Measurements from ENCODE around the gene ANAPC13. TPM values are rescaled to one million over a fixed set of nuclear protein-coding genes. Genes with fewer than 3 reads are reported as not detected.

Gene ANAPC13
- total and polyA plus RNA-seq, 9 donors, result 23.4 to 104 (median 44.0) TPM

DNA sequence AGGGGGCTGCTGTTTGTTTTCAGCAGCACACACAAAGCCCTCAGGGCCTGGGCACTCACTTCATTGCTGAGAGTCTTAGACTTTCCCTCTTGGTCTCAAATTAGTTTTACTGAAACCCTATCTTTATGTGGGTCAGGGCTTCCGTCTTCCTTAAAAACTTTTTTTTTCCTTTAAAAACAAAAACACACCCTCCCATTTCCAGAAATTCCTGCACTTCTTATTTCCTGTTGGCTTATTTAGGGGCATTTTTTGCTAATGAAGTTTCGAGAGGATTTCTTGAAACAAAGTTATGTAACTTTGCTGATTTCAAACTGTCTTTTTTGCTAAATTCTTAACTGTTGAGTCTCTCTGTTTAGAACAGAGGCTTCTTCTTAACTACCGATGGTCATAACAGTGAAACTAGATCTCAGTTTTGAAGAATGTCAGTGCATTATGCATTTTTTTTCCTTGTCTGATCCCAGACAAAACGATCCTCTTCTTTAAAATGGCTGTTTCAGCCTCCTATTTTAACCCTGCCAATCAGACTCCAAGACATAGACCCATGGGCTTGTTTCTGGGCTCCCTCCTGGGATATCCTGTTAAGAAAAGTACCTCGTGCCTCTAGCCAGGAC is 23.3 kb downstream of the ANAPC13 start:
- Histone ChIP-seq H3K4me3 (no peak overlapping the region), H3K27me3 (no peaks in the 10 kb centered on the region), H3K27ac (peak overlapping the region; percentile 4 to 74), H3K9me3 (no peaks in the 10 kb centered on the region), H3K4me1 (ENCODE audit: insufficient read depth) (peaks cover 18% of the 10 kb centered on the region), H3K36me3 (no peaks in the 10 kb centered on the region)
- WGBS, 3 donors, result 2 to 4% (median 3%) methylated on average over 5 of the region's 5 CpGs
- intact Hi-C loops (cut with DNase I), result loop anchor here in 2 of 4 donors (5.0 to 10.0 kb wide), 3 partner anchors 90 to 268 kb away; partner anchors contain the start of gene AMOTL2 (in 1 of the 2)
- TF ChIP-seq, protein P1, sequence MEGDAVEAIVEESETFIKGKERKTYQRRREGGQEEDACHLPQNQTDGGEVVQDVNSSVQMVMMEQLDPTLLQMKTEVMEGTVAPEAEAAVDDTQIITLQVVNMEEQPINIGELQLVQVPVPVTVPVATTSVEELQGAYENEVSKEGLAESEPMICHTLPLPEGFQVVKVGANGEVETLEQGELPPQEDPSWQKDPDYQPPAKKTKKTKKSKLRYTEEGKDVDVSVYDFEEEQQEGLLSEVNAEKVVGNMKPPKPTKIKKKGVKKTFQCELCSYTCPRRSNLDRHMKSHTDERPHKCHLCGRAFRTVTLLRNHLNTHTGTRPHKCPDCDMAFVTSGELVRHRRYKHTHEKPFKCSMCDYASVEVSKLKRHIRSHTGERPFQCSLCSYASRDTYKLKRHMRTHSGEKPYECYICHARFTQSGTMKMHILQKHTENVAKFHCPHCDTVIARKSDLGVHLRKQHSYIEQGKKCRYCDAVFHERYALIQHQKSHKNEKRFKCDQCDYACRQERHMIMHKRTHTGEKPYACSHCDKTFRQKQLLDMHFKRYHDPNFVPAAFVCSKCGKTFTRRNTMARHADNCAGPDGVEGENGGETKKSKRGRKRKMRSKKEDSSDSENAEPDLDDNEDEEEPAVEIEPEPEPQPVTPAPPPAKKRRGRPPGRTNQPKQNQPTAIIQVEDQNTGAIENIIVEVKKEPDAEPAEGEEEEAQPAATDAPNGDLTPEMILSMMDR (IDR thresholded peaks at IDR 0.05), result no peak
- TF ChIP-seq POLR2A (IDR thresholded peaks at IDR 0.05), result no peak
- no peak for TF ChIP-seq EP300 (IDR thresholded peaks at IDR 0.05)
- no peak for DNase-seq

DNA sequence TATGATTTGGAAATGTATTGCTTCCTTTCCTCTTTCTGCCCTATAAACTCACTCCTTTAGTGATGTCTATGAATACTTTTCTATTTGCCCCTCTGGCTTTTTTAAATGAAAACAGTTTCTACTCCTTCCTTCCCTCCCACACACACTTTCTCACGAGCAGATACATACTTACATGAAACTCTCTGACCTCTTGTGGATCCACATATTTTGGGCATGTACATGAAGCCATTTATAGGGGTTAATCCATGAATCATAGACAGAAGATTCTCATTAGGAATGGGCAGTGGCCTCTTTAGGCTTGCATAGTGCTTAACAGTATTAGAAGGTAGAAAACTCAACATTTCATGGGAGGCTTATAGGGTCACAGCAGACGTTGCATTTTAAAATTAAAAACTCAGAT is 24.8 kb downstream of the ANAPC13 start:
- no peak overlapping the region for H3K27ac ChIP-seq
- intact Hi-C loops (cut with DNase I), result loop anchor here in 2 of 4 donors (5.0 to 10.0 kb wide), 3 partner anchors 89 to 266 kb away; partner anchors contain the start of gene AMOTL2 (in 1 of the 2)

DNA sequence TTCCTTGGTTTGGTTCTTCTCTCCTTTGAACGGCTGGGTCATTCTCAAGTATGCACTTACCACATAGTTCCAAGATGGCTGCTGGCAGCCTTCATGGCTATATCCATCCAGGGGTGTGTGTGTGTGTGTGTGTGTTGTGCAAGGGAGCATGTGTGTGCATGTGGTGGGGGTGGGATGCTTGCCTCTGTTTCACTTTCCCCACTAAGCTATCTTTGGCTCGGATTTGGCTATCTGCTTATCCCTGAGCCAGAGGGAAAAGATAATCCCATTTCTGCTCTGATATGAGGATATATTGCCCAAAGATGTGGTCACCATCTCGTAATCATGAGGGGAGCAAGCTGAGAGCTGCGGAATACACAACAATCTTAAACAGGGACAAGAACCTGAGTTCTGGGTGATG is 26.2 kb downstream of the ANAPC13 start:
- Histone ChIP-seq H3K9me3 (no peaks in the 10 kb centered on the region), H3K4me3 (no peak overlapping the region), H3K27me3 (no peaks in the 10 kb centered on the region), H3K4me1 (ENCODE audit: insufficient read depth) (peaks cover 14% of the 10 kb centered on the region), H3K27ac (no peak overlapping the region), H3K36me3 (no peaks in the 10 kb centered on the region)
- DNase-seq, result no peak
- TF ChIP-seq EP300 (IDR thresholded peaks at IDR 0.05), result no peak
- TF ChIP-seq, protein P1 (IDR thresholded peaks at IDR 0.05), result no peak
- TF ChIP-seq POLR2A (IDR thresholded peaks at IDR 0.05), result no peak
- 88 to 92% (median 92%) methylated on average over 4 of the region's 4 CpGs for WGBS, 3 donors
- intact Hi-C loops (cut with DNase I), result no loop called here

More for the DNA sequence above, 24.8 kb downstream of the ANAPC13 start:
- H3K4me3 ChIP-seq, result no peak overlapping the region
- H3K27me3 ChIP-seq, result no peaks in the 10 kb centered on the region
- WGBS, 3 donors, result 28 to 40% (median 29%) methylated on average over 2 of the region's 2 CpGs
- H3K36me3 ChIP-seq, result no peaks in the 10 kb centered on the region
- no peaks in the 10 kb centered on the region for H3K9me3 ChIP-seq
- peaks cover 18% of the 10 kb centered on the region for H3K4me1 ChIP-seq (ENCODE audit: insufficient read depth)
- DNase-seq, result no peak
- no peak for TF ChIP-seq POLR2A (IDR thresholded peaks at IDR 0.05)

DNA sequence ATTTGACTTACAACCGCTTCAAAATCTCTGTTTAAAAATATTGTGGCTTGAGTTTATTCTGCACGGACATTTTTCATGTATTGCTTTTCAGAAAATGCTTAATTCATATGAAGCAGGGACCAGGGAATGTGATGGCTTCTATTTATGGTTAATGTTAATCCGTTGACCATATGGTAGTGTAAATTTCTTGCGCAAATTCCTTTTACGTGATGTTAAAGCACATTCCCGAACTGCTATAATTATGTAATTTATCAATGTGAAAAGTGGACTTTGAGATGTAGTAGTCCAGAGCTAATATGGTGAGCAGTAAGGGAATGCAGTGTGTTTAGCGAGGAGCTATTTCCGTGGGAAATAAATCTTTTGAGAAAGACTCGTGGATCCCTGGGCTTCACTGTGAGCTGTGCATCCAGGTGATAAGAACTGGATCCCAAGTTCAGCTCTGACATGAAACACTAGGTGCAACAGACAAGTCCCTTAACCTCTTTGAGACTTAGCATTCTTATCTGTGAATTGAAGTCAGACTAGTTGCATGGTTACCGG is 27.3 kb downstream of the ANAPC13 start:
- WGBS, 3 donors, result 81 to 85% (median 84%) methylated on average over 10 of the region's 10 CpGs
- TF ChIP-seq POLR2A (IDR thresholded peaks at IDR 0.05), result no peak
- TF ChIP-seq, protein P1 (IDR thresholded peaks at IDR 0.05), result no peak
- no peak for TF ChIP-seq EP300 (IDR thresholded peaks at IDR 0.05)
- intact Hi-C loops (cut with DNase I), result no loop called here
- H3K36me3 ChIP-seq, result no peaks in the 10 kb centered on the region
- H3K9me3 ChIP-seq, result no peaks in the 10 kb centered on the region
- H3K4me3 ChIP-seq, result no peak overlapping the region
- peaks cover 9% of the 10 kb centered on the region for H3K4me1 ChIP-seq (ENCODE audit: insufficient read depth)
- no peaks in the 10 kb centered on the region for H3K27me3 ChIP-seq
- H3K27ac ChIP-seq, result no peak overlapping the region
- DNase-seq, result no peak

Data from ovary (tissue), 9 donors.